GM21423 (cell line): Measurements from ENCODE around the gene MAGI2.

Source experiments
- ATAC-seq: cut with Tn5 transposase; IDR thresholded peaks from one replicate; pipeline ENCODE4 v1.9.1; 2021; ENCODE audit warnings: mild to moderate bottlenecking, moderate library complexity; ENCODE audit not compliant: unreplicated experiment

Gene MAGI2

DNA sequence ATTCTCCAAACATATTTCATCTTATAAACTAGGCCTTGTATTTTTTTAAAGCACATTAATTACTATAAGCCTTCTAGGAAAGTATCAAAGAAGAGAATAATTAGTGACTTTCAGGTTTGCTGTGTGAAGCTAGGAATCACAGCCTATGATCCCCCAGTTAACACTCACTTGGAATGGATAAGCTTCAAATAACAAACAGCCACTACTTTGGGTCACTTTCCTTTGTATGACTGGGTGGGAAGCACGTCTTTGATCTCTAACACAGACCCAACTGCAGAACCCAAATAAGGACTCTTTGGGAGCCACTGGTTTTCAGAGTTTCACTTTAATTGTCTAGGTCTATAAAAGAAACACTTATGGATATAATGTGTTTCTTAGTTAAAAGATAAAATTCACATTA lies 769.3 kb downstream of the MAGI2 start:
- ATAC-seq, result no peak

- ATAC-seq, result no peak
Observed at GRCh38 chr7:78683566-78683965, 769.9 kb downstream of the MAGI2 start.

DNA sequence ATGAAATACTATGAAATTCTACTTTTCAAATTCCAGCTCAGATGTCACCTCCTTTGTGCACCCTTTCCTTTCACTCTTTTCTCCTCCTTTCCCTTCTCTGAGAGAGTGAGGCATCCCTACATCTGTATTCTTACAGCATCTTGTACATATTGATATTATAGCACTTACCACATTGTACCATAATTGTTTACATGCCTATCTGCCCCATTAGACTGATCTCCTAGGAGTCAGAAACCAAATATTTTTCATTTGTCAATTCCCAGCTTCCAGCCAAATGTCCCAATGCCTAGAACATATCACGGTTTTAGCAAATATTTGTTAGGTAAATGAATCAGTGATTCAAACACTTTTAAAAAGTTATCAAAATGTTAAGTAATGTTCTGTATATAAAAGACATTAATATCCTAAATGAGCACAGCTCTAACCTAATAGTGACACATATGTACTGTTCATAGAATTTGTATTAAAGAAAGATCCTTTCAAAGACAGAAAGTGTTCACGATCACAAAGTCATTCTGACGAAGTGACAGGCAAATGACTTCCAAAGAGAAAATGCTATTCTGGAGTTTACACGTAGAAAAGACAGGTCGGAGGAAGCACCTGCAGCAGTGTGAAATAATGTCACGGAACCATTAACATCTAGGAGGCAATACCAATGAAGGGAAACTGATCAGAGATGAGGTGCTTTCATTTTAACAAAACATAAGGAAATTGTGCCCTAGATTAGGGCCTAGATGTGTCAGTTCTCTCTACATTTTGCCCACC lies 774.2 kb downstream of the MAGI2 start:
- no peak for ATAC-seq

DNA sequence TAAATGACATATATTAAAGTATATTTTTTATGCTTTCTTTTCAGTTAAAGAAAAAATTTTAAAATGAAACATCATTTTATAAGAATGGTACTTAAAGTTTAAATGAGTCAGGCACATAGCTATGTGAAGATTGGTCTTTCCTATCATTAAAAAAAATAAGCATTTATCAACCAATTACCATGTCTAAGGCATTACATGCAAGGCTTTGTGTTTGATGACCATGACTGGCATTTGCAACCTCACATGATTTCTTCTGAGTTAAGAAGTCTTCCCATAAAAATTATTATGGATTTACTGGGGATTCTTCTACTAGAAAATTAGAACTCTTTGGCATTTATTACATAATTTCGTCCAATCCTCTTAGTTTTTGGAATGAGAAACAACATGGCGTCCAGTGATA lies 776.1 kb downstream of the MAGI2 start:
- ATAC-seq, result no peak

GRCh38 chr7:78675511-78675910 lies 778.0 kb downstream of the MAGI2 start:
- ATAC-seq, result no peak

GRCh38 chr7:78673272-78673671 lies 780.2 kb downstream of the MAGI2 start:
- no peak for ATAC-seq

GRCh38 chr7:78662939-78663338 lies 790.5 kb downstream of the MAGI2 start:
- ATAC-seq, result no peak

DNA sequence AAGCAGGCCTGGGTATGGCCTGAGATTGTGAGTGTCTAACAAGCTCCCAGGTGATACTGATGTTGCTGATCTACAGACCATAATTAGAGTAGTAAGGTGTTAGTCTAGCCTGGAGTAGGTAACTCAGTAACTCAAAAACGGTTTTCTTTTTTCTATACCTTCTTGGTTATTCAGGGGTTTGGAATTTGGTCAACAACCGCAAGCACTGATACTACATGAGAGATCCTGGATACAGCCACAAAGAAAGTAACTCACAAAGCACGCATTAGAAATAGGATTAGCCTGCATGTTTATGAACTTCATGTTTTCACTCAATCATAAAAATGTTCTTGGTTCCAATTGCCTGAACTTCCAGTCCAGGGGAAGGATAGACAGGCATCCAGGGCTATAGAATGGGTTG lies 803.5 kb downstream of the MAGI2 start:
- no peak for ATAC-seq

GRCh38 chr7:78649236-78649635 lies 804.2 kb downstream of the MAGI2 start:
- ATAC-seq, result no peak

DNA sequence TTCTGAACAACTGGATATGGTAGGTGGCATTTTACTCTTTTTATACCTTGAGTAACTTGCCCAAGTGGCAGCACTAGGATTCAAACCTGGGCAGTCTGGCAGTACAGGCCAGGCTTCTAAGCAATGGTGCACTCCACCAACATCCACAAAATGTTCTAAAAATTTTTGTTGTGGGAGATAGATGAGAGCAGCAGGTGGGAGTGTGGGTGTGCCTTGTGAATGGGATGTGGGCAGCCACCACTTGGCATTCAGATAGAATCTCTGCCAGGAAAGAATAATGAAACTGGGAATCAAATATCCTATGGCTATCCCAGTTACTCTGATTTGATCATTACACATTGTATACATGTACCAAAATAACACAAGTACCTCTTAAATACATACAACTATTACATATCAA lies 810.7 kb downstream of the MAGI2 start:
- ATAC-seq, result no peak

DNA sequence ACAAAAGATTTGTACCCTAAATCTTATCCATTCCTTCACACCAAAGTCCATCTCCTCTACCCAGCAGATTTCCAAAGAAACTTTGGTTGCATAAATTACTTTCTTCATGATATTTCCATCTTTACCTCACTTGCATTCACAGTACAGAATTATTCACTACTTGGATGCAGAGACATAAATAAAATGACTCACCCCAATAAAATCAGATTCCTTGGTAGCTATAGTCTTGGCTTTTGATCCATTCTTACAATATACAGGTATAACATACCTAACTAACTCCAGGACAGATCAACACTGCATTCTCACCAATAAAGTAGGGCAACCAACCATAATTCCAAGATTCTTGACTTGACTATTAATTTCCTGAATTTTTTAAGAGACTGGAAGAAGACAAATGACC lies 815.1 kb downstream of the MAGI2 start:
- ATAC-seq, result no peak

DNA sequence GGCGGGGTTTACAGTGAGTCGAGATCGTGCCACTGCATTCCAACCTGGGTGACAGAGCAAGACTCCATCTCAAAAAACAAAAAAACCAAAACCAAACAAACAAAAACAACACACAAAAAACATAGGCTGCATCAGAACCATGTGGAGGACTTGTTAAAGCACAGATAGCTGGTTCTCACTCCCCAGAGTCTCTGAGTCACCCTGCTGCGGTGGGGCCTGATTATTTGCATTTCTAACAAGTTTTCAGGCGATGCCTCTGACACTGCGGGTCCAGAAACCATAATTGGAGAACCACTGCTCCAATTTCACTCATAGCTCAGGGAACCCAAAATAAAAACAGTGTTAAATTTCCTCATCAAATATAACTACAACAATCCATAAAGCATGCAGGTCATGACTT lies 816.7 kb downstream of the MAGI2 start:
- no peak for ATAC-seq

- ATAC-seq, result no peak
Observed at GRCh38 chr7:78635026-78635793, 818.3 kb downstream of the MAGI2 start.

- no peak for ATAC-seq
Observed at GRCh38 chr7:78634093-78634492, 819.4 kb downstream of the MAGI2 start.

DNA sequence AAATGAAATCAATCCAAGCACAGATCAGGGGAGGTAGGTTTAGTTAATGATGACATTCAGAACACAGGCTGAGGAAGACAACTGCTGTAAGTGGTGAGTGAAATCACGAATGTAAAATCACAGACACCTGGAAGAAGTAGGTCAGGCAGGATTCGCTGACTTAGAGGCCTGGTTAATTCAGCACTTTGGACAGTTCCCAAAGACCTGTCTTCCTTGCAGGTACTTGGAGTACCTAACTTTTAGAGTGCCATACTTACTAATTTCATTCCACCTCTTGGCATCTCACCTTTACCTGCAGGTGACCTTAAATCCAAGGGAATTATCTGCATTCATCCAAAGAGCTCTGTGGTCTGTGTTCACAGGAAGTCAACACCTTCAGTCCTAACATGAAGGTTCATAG lies 832.5 kb downstream of the MAGI2 start:
- no peak for ATAC-seq

GRCh38 chr7:78616539-78616938 lies 836.9 kb downstream of the MAGI2 start:
- no peak for ATAC-seq

DNA sequence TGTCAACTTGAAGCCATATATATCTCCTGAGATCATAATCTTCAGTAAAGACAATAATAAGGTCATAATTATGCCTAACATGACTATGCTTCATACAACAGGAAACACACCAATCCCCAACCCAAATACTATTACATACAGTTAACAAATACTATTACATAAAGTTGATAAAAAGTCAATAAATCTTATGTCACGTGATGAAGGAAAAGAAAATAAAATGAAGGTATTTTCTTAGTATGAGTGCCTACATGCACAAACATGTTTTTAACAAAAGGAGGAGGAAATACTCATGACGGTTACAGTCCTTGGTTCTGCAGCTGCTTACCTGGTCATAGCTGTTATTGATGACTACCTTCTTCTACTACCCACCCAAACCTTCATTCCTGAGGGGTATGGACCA lies 844.2 kb downstream of the MAGI2 start:
- ATAC-seq, result no peak

- ATAC-seq, result no peak
Observed at GRCh38 chr7:78607099-78607498, 846.4 kb downstream of the MAGI2 start.

DNA sequence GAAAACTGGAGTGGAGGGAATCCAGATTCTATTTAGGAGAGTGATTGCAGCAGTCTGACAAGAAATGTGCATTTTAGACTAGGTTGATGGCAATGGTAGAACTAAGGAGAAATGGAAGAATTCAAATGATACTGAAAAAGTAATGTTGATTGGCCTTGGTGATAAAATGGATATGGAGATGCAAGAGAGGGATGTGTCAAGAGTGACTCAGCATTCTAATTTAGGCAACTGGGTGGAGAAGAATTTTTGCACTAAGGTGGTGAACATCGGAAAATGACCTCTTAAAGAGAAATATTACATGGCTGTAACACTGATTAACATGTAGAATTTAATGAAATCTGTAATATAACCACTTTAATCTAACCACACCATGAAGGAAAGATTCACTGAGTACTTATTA lies 848.3 kb downstream of the MAGI2 start:
- ATAC-seq, result no peak

GRCh38 chr7:78601728-78602127 lies 851.7 kb downstream of the MAGI2 start:
- no peak for ATAC-seq

GRCh38 chr7:78594156-78594555 lies 859.3 kb downstream of the MAGI2 start:
- ATAC-seq, result no peak

GRCh38 chr7:78588393-78588792 lies 865.1 kb downstream of the MAGI2 start:
- no peak for ATAC-seq
